K562 (cell line): Measurements from ENCODE around the gene STMP1. TPM values are rescaled to one million over a fixed set of nuclear protein-coding genes. Genes with fewer than 3 reads are reported as not detected.
A peak's percentile ranks its signal among the peaks of the same experiment; 100 is the strongest.

ENCODE experiments used
- E2F4 ChIP-seq: sonication (generic); formaldehyde crosslinking; IDR thresholded peaks from 2 replicates; pipeline ENCODE4 v1.8.0; 2022; ENCODE audit warnings: mild to moderate bottlenecking, low read depth, missing genetic modification reagents
- ELF2 ChIP-seq: fragments of 250-450 bp; sonication (Bioruptor Pico); IDR thresholded peaks from 2 replicates; pipeline ENCODE4 v1.5.0; 2021; ENCODE audit warnings: mild to moderate bottlenecking
- ESRRA ChIP-seq: fragments of 450-650 bp; IDR thresholded peaks from 2 replicates; pipeline ENCODE4 v1.6.1; 2014; ENCODE audit warnings: low read depth, mild to moderate bottlenecking, moderate library complexity, borderline replicate concordance
- KHSRP ChIP-seq: fragments of 450-650 bp; IDR thresholded peaks from 2 replicates; pipeline ENCODE4 v1.6.1; 2017
- LARP7 ChIP-seq: fragments of 450-650 bp; IDR thresholded peaks from 2 replicates; pipeline ENCODE4 v1.6.1; 2016
- MECOM ChIP-seq: fragments of 250-450 bp; sonication (Bioruptor Pico); IDR thresholded peaks from 2 replicates; pipeline ENCODE4 v1.8.0; 2022; ENCODE audit warnings: inconsistent platforms
- MNT ChIP-seq, 2 experiments: fragments of 450-650 bp; conservative IDR thresholded peaks; 2 replicates each; pipeline ENCODE4 v1.6.1; 2017; ENCODE audit warnings: mild to moderate bottlenecking in 2 of 2, moderate library complexity in 2 of 2
- NFXL1 ChIP-seq: fragments of 450-650 bp; formaldehyde crosslinking; IDR thresholded peaks from 2 replicates; pipeline ENCODE4 v1.4.0; 2021; ENCODE audit warnings: mild to moderate bottlenecking
- PRDM10 ChIP-seq: fragments of 450-650 bp; IDR thresholded peaks from 2 replicates; pipeline ENCODE4 v1.6.1; 2018; ENCODE audit not compliant: partially characterized antibody
- SPI1 ChIP-seq: IDR thresholded peaks from 2 replicates; pipeline ENCODE4 v1.6.1; 2011; ENCODE audit warnings: low read depth, low read length, control low read depth, borderline replicate concordance
- TOE1 ChIP-seq, 2 experiments: fragments of 450-650 bp in 1 of 2; sonication (generic) in 1 of 2; formaldehyde crosslinking in 1 of 2; IDR thresholded peaks; 2 replicates each; pipeline versions ENCODE4 v1.7.1 to v1.8.0; 2016 to 2022; ENCODE audit warnings: borderline replicate concordance in 2 of 2, mild to moderate bottlenecking in 2 of 2, antibody characterized with exemption in 1 of 2, inconsistent platforms in 1 of 2, low read depth in 1 of 2, missing genetic modification reagents in 1 of 2, moderate library complexity in 1 of 2
- TRIM25 ChIP-seq: fragments of 450-650 bp; IDR thresholded peaks from 2 replicates; pipeline ENCODE4 v1.7.0; 2016; ENCODE audit warnings: borderline replicate concordance
- ZNF12 ChIP-seq: sonication (generic); formaldehyde crosslinking; IDR thresholded peaks from 2 replicates; pipeline ENCODE4 v1.4.0; 2020; ENCODE audit warnings: mild to moderate bottlenecking, missing genetic modification reagents
- ZNF140 ChIP-seq: fragments of 250-450 bp; sonication (Bioruptor Pico); IDR thresholded peaks from 2 replicates; pipeline ENCODE4 v1.8.0; 2021; ENCODE audit warnings: moderate library complexity, mild to moderate bottlenecking, inconsistent platforms
- ZNF280B ChIP-seq: fragments of 250-450 bp; sonication (Bioruptor Pico); IDR thresholded peaks from 2 replicates; pipeline ENCODE4 v1.5.1; 2021; ENCODE audit warnings: mild to moderate bottlenecking
- polyA plus RNA-seq, 8 experiments: library from polyadenylated mRNA; depleted of rRNA in 4 of 8; stranded (reverse) in 5 of 8; unstranded in 3 of 8; fragments of >200 nt; fragmentation: Nextera tagmentation in 2 of 8; fragmentation: Illumina TruSeq in 1 of 8; extraction: Ambion mirVana in 2 of 8; extraction: Trizol in 1 of 8; gene quantifications; 2 replicates each; pipeline versions ENCODE4 v1.2.1 to v1.2.3, GENCODE V29; 2011 to 2014; ENCODE audit warnings: inconsistent platforms in 1 of 8, missing spikeins in 1 of 8
- total RNA-seq, 7 experiments: library from RNA; depleted of rRNA in 6 of 7; stranded (reverse); fragments of >200 nt in 6 of 7; fragmentation: Illumina TruSeq in 2 of 7; extraction: Trizol in 2 of 7; gene quantifications; 2 replicates each; pipeline versions ENCODE4 v1.2.1 to v1.2.3, GENCODE V29; 2011 to 2021; ENCODE audit warnings: low replicate concordance in 1 of 7

Gene STMP1
- total and polyA plus RNA-seq, 9 of the 15 experiments (the other 6 are each of a cell fraction or from before 2014, with no cell fraction given) = 10.6 to 249 (median 56.8) TPM

- peak; percentile 98 for TF ChIP-seq TRIM25
- TF ChIP-seq LARP7 = peak; percentile 34; the same call in 1 of the 2 replicates
- TF ChIP-seq ESRRA = peak; percentile 61; the same call in 1 of the 2 replicates
- no peak for TF ChIP-seq SPI1
- no peak for TF ChIP-seq ELF2
- TF ChIP-seq ZNF12 = no peak; the same call in 1 of the 2 replicates
- no peak for TF ChIP-seq TOE1 (IDR thresholded peaks at IDR 0.05; ENCODE audit: borderline replicate concordance)
- TF ChIP-seq TOE1 (CRISPR knock-in tag; IDR thresholded peaks at IDR 0.05; ENCODE audit: borderline replicate concordance, low read depth) = 0 out of 2 replicates have a peak, but pooled peaks have one; percentile 43
- no peak for TF ChIP-seq ZNF280B
- no peak; a peak in 1 of 4 replicates for TF ChIP-seq MNT (conservative IDR thresholded peaks at IDR 0.05)
- no peak for TF ChIP-seq MECOM (CRISPR knock-in tag)
- no peak for TF ChIP-seq KHSRP
- no peak for TF ChIP-seq E2F4 (CRISPR knock-in tag)
- TF ChIP-seq NFXL1 (CRISPR knock-in tag) = peak; percentile 65; the same call in 1 of the 2 replicates
- no peak for TF ChIP-seq PRDM10
- TF ChIP-seq ZNF140 (CRISPR knock-in tag) = no peak
- TF ChIP-seq, all 486 proteins: peak for 97
Observed at GRCh38 chr7:135661311-135662122, 797 bp upstream of the STMP1 start (continued).
